ENCODE data around the gene ESR2.
"Not testable (repeated sequence)": the region's sequence is repeated elsewhere in the genome, so short reads cannot be mapped to it uniquely, and the experiment has no call there.

GRCh38 chr14:64037869-64038745, 256.1 kb downstream of the ESR2 start:
- TF ChIP-seq GTF2F1 (IDR thresholded peaks at IDR 0.05; ENCODE audit: borderline replicate concordance, low read depth, low read length); RAD21 (IDR thresholded peaks at IDR 0.05 in 1 of 2, conservative IDR thresholded peaks at IDR 0.05 in 1 of 2; ENCODE audit: low read depth in 2 of 2, low read length in 2 of 2); CTCF (IDR thresholded peaks at IDR 0.05; ENCODE audit: control extremely low read depth in 1 of 3, insufficient read depth in 1 of 3, low read depth in 1 of 3, low read length in 3 of 3); BACH1 (IDR thresholded peaks at IDR 0.05; ENCODE audit: low read length); POU5F1 (IDR thresholded peaks at IDR 0.05; ENCODE audit: low read depth, low read length); JUN (IDR thresholded peaks at IDR 0.05; ENCODE audit: low read depth, low read length): not testable (repeated sequence)
